ENCODE measurements around the gene ELFN1. TPM values are rescaled to one million over a fixed set of nuclear protein-coding genes. Genes with fewer than 3 reads are reported as not detected.

Gene ELFN1
- polyA plus RNA-seq, 1 of the 3 experiments (the other 2 are of a cell fraction): 0.05 TPM

DNA sequence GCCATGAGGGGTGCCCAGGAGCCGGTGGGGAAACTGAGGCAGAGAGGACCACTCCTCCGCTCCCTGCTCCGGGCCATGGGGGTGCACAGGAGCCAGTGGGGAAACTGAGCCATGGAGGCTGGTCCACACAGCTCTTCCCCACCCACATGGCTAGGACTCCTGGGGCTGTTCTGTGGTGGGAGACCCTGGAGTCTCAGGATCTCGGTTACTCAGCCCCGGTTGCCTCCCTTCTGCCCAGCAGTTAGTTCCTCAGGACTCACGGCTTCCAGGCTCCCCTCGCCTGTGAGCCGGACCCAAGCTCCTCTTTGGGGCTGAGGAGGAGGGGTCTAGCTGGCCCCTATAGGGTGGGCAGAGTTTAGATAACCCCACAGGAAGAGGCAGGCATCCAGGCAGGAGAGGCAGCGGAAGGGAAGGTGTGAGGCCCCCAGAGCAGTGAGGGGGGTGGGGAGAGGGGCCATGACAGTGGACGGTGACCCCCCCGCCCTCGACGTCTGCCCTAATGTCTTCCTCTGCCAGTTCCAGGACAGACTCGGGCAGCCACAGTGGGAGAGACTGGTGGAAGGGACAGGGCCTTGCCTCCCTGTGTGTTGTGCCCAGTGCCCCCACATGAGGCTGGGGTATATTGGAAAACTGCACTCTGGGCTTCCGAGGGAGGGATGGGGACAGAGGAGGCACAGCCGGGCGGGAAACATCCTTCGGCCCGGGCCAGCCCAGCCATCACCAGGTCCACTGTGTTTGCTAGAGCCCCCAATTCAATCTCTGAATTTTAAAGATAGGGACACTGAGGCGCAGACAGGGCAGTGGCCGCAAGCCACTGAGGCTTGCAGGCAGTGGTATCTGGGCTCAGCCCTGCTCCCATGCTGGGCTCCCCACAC is 4.3 kb downstream of the ELFN1 start (continued):
- TF ChIP-seq YY1 (IDR thresholded peaks at IDR 0.05; ENCODE audit: low read depth) (no peak), MEF2A (IDR thresholded peaks at IDR 0.05; ENCODE audit: borderline replicate concordance, low read depth) (no peak)

DNA sequence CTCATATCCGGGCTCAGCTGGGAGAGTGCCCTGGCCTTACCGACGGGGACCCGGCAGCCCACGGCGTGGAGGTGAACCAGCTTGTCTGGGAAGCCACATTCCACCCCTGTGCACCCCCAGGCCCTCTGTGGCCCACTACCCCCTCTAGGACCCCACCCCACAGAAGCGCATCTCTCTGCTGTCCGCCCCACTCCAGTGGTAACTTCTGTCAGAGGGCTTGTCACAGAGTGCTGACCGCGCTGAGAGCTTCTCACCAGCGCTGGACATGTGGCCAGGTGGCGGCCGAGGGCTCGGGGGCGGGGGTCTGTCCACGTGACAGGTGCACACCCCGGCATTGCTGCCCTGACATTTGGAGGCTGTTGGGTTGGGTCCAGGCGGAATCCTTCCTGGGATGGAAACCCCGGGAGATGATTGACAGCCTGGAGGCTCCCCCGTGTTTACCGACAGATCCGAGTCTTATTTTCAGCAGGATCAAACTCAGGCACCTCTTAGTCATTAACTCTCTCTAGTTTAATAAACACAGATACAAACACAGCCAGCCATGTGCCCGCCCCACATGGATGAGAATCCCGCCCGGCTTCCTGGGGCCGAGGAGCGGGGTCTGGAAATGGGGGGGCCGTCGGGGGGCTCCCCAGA is 5.1 kb downstream of the ELFN1 start:
- H3K9me3 ChIP-seq: no peaks in the 10 kb centered on the region
- no peak overlapping the region; a peak in 1 of 4 replicates for H3K27ac ChIP-seq (ENCODE audit: low read depth in 2 of 2, low read length in 1 of 2)
- CTCF ChIA-PET: interaction anchor here (1.0 kb wide), 1 partner anchor 11 kb away, joined by 3 read pairs; no protein-coding TSS in a partner anchor
- no peaks in the 10 kb centered on the region for H3K79me2 ChIP-seq (ENCODE audit: insufficient read depth)
- no peak overlapping the region for H2AFZ ChIP-seq (ENCODE audit: low read depth)
- H3K9me2 ChIP-seq: no peaks in the 10 kb centered on the region
- POLR2A ChIA-PET: interaction anchor here (0.9 kb wide), 1 partner anchor 27 kb away, joined by 3 read pairs; no protein-coding TSS in a partner anchor
- 0 out of 2 replicates have a peak, but pooled peaks cover 8% of the 10 kb centered on the region for H4K20me1 ChIP-seq (ENCODE audit: insufficient read depth)
- H3K9ac ChIP-seq: no peak overlapping the region
- WGBS (ENCODE audit: low lambda C conversion rate): 67% methylated on average over 27 of the region's 29 CpGs
- no peak overlapping the region; a peak in 1 of 4 replicates for H3K4me3 ChIP-seq (ENCODE audit: low read depth in 2 of 2, low read length in 1 of 2)
- H3F3A ChIP-seq (replicated peaks; ENCODE audit: insufficient read depth): no peaks in the 10 kb centered on the region
- TF ChIP-seq, protein P1, sequence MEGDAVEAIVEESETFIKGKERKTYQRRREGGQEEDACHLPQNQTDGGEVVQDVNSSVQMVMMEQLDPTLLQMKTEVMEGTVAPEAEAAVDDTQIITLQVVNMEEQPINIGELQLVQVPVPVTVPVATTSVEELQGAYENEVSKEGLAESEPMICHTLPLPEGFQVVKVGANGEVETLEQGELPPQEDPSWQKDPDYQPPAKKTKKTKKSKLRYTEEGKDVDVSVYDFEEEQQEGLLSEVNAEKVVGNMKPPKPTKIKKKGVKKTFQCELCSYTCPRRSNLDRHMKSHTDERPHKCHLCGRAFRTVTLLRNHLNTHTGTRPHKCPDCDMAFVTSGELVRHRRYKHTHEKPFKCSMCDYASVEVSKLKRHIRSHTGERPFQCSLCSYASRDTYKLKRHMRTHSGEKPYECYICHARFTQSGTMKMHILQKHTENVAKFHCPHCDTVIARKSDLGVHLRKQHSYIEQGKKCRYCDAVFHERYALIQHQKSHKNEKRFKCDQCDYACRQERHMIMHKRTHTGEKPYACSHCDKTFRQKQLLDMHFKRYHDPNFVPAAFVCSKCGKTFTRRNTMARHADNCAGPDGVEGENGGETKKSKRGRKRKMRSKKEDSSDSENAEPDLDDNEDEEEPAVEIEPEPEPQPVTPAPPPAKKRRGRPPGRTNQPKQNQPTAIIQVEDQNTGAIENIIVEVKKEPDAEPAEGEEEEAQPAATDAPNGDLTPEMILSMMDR (IDR thresholded peaks at IDR 0.05): no peak
- H3K27me3 ChIP-seq (ENCODE audit: insufficient read depth): peaks cover 36% of the 10 kb centered on the region
- H3K36me3 ChIP-seq (replicated peaks in 1 of 2; ENCODE audit: control insufficient read depth in 1 of 2, insufficient read depth in 2 of 2, low read length in 1 of 2): no peaks in the 10 kb centered on the region
- H3K4me1 ChIP-seq (ENCODE audit: control insufficient read depth in 1 of 2, insufficient read depth in 2 of 2, low read depth in 1 of 2, low read length in 1 of 2): peaks cover 0 to 89% of the 10 kb centered on the region in 2 experiments; a peak in 1 of 4 replicates
- H3K4me2 ChIP-seq: no peak overlapping the region
- DNase-seq: peak; percentile 34

DNA sequence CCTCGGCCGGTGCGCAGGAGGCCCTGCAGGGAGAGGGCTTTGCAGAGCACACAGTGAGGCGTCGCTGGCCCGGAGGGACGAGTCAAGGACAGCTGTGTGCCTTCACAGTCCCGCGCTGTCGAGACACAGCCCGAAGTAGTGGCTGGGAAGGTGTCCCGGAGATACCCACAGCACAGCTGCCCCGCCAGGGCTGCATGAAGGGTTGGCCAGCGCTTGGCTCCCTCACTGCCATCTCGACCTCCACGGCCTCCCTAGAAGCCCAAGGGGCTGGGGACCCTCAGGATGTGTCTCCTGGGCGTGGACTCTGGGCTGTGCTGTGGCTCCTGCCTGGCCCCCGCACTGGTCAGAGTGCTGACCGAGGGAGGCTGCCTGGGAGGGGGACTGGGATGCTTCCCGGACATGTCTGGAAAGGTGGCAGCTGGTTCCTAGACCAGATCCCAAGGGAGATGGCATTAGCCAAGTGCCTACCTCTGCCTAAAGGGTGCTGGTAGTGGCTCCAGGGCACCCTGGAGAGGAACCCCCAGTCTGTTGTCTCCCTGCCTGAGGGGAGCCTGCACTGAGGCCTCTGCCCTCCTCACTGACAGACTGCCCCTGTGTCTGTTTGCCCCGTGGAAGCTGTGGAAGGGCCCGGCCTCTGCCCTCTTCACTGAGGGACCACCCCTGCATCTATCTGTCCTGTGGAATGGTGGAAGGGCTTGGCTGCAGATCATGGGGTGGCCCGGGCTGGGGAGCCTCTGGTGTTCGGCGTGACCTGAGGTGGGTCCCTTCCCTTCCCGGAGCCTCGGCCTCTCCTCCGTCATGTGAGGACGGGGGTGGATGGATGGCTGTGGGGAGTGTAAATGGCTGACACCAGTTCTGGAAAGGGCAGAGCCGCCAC is 5.8 kb downstream of the ELFN1 start:
- POLR2A ChIA-PET: interaction anchor here (0.6 kb wide), 1 partner anchor 53 kb away, joined by 3 read pairs; no protein-coding TSS in a partner anchor
- no peak overlapping the region for H3K9ac ChIP-seq
- H4K20me1 ChIP-seq (ENCODE audit: insufficient read depth): 0 out of 2 replicates have a peak, but pooled peaks cover 8% of the 10 kb centered on the region
- TF ChIP-seq POLR2AphosphoS5 (IDR thresholded peaks at IDR 0.05; ENCODE audit: low read depth, low read length) (no peak), GATA2 (CRISPR knock-in tag; IDR thresholded peaks at IDR 0.05) (no peak), RXRA (IDR thresholded peaks at IDR 0.05; ENCODE audit: borderline replicate concordance, low read depth) (no peak), MXI1 (IDR thresholded peaks at IDR 0.05; ENCODE audit: low read depth, low read length) (no peak), GABPA (IDR thresholded peaks at IDR 0.05; ENCODE audit: low read depth) (no peak), SIN3A (IDR thresholded peaks at IDR 0.05; ENCODE audit: borderline replicate concordance, low read depth, low read length) (no peak), RCOR1 (IDR thresholded peaks at IDR 0.05; ENCODE audit: low read length) (no peak), MEF2A (IDR thresholded peaks at IDR 0.05; ENCODE audit: borderline replicate concordance, low read depth) (no peak), RAD21 (IDR thresholded peaks at IDR 0.05; ENCODE audit: low read length) (no peak), FOSL2 (IDR thresholded peaks at IDR 0.05; ENCODE audit: borderline replicate concordance, low read depth) (no peak)
- TF ChIP-seq, protein P2, sequence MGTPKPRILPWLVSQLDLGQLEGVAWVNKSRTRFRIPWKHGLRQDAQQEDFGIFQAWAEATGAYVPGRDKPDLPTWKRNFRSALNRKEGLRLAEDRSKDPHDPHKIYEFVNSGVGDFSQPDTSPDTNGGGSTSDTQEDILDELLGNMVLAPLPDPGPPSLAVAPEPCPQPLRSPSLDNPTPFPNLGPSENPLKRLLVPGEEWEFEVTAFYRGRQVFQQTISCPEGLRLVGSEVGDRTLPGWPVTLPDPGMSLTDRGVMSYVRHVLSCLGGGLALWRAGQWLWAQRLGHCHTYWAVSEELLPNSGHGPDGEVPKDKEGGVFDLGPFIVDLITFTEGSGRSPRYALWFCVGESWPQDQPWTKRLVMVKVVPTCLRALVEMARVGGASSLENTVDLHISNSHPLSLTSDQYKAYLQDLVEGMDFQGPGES (IDR thresholded peaks at IDR 0.05; ENCODE audit: low read depth, low read length): no peak
- TF ChIP-seq, protein P3, sequence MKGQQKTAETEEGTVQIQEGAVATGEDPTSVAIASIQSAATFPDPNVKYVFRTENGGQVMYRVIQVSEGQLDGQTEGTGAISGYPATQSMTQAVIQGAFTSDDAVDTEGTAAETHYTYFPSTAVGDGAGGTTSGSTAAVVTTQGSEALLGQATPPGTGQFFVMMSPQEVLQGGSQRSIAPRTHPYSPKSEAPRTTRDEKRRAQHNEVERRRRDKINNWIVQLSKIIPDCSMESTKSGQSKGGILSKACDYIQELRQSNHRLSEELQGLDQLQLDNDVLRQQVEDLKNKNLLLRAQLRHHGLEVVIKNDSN (IDR thresholded peaks at IDR 0.05; ENCODE audit: borderline replicate concordance, low read depth): no peak
- TF ChIP-seq, protein P4, sequence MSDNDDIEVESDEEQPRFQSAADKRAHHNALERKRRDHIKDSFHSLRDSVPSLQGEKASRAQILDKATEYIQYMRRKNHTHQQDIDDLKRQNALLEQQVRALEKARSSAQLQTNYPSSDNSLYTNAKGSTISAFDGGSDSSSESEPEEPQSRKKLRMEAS (IDR thresholded peaks at IDR 0.05; ENCODE audit: low read depth): no peak

More for the DNA sequence above, 5.8 kb downstream of the ELFN1 start:
- Histone ChIP-seq H3K4me3 (ENCODE audit: low read depth in 2 of 2, low read length in 1 of 2) (no peak overlapping the region; a peak in 1 of 4 replicates), H3K9me3 (no peaks in the 10 kb centered on the region), H3K27ac (ENCODE audit: low read depth in 2 of 2, low read length in 1 of 2) (peak overlapping the region in 1 of 2 experiments; percentile 0; a peak in 1 of 4 replicates), H2AFZ (ENCODE audit: low read depth) (no peak overlapping the region), H3K79me2 (ENCODE audit: insufficient read depth) (no peaks in the 10 kb centered on the region), H3F3A (replicated peaks; ENCODE audit: insufficient read depth) (no peaks in the 10 kb centered on the region), H3K36me3 (replicated peaks in 1 of 2; ENCODE audit: control insufficient read depth in 1 of 2, insufficient read depth in 2 of 2, low read length in 1 of 2) (no peaks in the 10 kb centered on the region), H3K4me1 (ENCODE audit: control insufficient read depth in 1 of 2, insufficient read depth in 2 of 2, low read depth in 1 of 2, low read length in 1 of 2) (peaks cover 0 to 84% of the 10 kb centered on the region in 2 experiments; a peak in 1 of 4 replicates), H3K9me2 (no peaks in the 10 kb centered on the region), H3K27me3 (ENCODE audit: insufficient read depth) (peaks cover 28% of the 10 kb centered on the region), H3K4me2 (no peak overlapping the region)
- CTCF ChIA-PET: interaction anchor here (1.0 to 1.5 kb wide), 2 partner anchors 12 kb away, joined by 3 read pairs; no protein-coding TSS in a partner anchor
- DNase-seq: peak; percentile 44
- 71% methylated on average over 29 of the region's 30 CpGs for WGBS (ENCODE audit: low lambda C conversion rate)
